Effector CD8-positive, alpha-beta T cell (primary cell): ENCODE results near the gene PRDM16.

Source experiments
- DNase-seq: peaks from one replicate; lab custom pipeline; 2025; lab: John Stamatoyannopoulos, UW

PRDM16 gene

GRCh38 chr1:3463408-3463863 lies 394.4 kb downstream of the PRDM16 start:
- no peak for DNase-seq

- DNase-seq = no peak
Measured at GRCh38 chr1:3463891-3464648, 395.1 kb downstream of the PRDM16 start.

GRCh38 chr1:3464649-3465025 lies 395.6 kb downstream of the PRDM16 start:
- no peak for DNase-seq

DNA sequence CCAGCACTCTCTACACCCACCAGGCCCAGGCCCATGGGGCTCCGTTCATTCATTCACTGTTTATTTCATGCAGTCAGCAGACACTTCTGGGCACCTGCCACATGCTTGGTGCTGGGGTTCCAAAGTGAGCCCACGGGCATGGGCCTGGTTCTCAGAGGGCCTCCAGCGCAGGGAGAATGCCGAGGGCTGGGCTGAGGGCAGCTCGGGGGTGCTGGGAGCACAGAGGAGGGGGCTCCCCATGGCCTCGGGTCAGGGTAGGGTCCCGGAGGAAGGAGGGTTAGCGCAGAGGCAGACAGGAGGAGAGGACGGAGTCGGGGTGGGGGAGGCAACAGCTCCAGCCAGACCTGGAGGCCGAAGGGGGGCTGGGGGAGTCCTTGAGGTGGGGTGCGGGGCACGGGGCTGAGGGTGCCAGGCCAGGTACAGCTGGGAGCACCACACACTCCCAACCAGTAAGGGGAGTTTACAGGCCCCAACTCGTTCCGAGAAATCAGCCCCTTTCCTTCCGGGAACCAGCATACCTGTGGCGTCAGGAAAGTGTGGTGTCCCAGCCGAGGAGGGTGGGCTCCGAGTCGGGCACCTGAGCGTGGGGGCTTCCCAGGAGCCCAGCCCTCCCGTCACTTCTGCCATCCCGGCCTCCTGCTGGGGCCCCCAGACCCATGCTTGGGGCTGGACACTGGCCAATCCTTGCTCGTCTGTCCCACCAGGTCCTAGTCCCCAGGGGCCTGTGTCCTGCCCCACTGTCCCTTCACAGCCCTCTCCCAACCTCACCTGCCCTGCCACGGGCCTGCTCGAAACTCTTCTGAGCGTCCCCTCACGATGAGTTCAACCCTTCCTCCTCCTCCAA lies 396.3 kb downstream of the PRDM16 start:
- DNase-seq = no peak

- no peak for DNase-seq
Measured at GRCh38 chr1:3465935-3466321, 396.9 kb downstream of the PRDM16 start.

GRCh38 chr1:3466366-3467075 lies 397.5 kb downstream of the PRDM16 start:
- DNase-seq = no peak

- DNase-seq = no peak
Measured at GRCh38 chr1:3467096-3468036, 398.4 kb downstream of the PRDM16 start.

DNA sequence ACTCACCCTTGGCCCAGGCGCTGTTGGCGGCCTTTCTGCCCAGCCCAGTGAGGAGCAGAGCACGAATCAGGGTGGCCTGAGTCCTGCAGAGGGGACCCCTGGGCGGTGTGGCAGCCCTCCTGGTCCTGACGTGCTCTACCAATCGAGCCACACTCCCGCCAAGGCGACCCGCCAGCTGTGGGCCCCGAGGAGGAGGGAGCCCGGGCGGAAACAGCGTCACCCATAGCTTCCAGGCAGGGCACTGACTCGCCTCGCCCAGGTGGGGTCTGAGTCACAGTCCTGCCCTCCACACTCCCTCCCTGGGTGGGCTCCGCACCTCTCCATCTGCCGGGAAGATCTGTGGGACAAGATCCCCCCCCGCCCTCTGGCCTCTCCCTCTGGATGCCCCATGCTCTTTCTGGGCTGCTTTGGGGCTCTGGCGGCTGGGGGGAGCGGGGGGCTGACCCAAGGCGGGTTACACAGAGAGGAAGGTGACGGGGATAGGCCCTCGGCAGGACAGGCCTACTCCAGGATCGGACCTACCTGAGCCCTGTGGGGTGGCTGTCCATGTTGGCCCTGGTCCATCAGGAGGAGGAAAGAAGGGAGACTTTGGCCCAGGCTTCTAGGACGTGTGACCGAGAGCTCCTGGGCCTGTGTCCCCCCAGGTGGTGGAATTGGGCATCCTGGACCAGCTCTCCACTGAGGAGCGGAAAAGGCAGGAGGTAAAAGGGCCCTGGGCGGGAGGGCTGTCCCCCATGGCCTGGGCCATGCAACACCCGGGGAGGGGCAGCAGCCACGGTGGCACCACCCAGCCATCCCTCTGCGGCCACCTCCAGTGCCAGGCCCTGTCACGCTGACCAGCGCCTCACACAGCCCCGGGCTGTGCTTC lies 399.5 kb downstream of the PRDM16 start:
- no peak for DNase-seq

DNA sequence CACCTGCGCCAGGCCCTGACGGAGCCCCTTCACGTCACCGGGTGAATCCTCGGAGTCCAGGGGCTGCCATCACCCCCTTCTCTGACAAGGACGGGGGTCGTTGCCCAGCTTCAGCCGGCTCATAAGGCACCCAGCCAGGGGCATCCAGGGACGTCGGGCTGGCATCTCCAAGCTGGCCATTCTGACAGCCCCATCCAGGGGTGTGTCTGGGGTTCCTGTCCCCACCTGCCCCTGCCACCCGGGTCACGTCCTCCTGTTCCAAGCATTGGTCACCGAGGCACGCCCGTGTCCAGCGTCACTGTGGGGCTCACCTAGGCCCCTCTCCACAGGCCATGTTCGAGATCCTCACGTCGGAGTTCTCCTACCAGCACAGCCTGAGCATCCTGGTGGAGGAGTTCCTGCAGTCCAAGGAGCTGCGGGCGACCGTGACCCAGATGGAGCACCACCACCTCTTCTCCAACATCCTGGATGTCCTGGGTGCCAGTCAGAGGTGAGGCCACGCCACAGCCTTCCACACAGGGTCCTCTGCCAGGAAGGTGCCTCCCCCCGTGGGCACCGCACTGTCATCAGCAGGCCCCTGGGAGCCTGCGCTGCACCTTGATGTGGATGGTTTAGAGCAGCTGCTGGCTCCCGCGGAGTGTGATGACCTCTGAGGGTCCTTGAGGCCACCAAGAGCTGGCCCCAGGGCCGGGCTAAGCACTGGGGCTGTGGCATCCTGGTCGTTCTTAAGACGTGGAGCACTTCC lies 400.3 kb downstream of the PRDM16 start:
- DNase-seq = no peak

- no peak for DNase-seq
Measured at GRCh38 chr1:3469849-3470649, 401.0 kb downstream of the PRDM16 start.

DNA sequence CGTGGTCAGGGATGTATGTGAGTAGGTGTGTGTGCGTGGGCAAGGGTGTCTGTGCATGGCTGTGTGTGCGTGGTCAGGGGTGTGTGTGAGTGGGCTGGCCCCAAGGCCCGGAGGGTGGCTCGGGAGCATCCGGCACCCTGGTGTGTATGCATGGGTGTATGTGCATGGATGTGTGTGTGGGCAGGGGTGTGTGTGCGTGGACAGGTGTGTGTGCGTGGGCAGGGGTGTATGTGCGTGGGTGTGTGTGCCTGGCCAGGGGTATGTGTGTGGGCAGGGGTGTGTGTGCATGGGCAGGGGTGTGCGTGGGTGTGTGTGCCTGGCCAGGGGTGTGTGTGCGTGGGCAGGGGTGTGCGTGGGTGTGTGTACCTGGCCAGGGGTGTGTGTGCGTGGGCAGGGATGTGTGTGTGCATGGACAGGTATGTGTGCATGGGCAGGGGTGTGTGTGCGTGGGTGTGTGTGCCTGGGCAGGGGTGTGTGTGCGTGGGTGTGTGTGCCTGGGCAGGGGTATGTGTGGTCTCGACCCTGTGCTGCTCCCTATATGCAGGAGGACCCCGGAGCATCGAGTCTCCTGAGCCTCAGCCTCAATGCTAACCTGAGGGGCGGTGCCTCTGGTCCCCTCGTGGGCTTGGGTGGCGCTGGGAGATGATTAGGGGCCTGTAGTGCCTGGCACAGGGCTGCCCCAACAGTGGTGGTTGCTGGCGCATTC lies 401.8 kb downstream of the PRDM16 start:
- DNase-seq = no peak

GRCh38 chr1:3471356-3472087 lies 402.5 kb downstream of the PRDM16 start:
- no peak for DNase-seq

- DNase-seq = no peak
Measured at GRCh38 chr1:3472088-3472850, 403.3 kb downstream of the PRDM16 start.

DNA sequence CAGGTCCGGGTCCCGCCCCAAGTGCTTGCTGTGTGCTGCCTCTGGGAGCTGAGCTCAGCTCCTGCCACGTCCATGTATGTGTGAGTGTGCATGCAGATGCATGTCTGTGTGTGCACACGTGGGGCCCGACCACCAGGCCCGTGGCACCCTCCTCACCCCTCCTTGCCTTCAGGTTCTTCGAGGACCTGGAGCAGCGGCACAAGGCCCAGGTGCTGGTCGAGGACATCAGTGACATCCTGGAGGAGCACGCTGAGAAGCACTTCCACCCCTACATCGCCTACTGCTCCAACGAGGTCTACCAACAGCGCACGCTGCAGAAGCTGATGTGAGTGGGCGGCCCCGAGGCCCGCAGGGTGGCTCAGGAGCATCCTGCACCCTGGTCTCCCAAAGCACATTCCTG lies 403.9 kb downstream of the PRDM16 start:
- no peak for DNase-seq

DNA sequence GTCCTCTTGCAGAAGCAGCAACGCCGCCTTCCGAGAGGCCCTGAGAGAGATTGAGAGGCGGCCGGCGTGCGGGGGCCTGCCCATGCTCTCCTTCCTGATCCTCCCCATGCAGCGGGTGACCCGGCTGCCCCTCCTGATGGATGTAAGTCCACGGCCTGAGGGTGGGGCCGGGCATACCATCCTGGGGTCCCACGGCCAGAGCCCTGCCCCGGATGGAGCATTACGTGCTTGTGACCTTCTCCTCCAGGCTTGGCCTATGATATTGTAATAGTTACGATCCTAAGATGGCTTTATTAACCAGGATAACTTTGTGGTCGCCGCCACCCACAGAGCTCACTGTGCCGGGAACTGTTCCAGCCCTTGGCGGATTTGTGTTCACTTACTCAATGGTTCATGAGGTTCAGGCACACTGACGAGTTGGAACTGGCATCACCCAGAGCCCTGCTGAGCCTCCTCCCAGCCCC lies 404.4 kb downstream of the PRDM16 start:
- no peak for DNase-seq

GRCh38 chr1:3474016-3474415 lies 405.0 kb downstream of the PRDM16 start:
- DNase-seq = no peak

GRCh38 chr1:3474421-3474820 lies 405.4 kb downstream of the PRDM16 start:
- DNase-seq = no peak
